ENCODE results near the gene SLC25A44.
"Not testable (repeated sequence)": the region's sequence is repeated elsewhere in the genome, so short reads cannot be mapped to it uniquely, and the experiment has no call there.

The SLC25A44 gene

DNA sequence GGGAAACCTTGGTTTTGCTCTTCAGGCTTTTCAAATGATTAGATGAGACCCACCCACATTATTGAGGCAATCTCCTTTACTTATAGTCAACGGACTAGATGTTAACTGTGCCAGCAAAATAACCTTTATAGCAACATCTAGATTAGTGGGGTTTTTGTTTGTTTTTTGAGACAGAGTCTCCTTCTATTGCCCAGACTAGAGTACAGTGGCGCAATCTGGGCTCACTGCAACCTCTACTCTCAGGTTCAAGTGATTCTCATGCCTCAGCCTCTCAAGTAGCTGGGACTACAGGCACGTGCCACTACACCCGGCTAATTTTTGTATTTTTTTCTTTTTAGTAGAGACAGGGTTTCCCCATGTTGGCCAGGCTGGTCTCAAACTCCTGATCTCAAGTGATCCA lies 3.6 kb upstream of the SLC25A44 start:
- H3K4me1 ChIP-seq (ENCODE audit: low read length), result peaks cover 14% of the 10 kb centered on the region
- H3K36me3 ChIP-seq (replicated peaks; ENCODE audit: insufficient read depth, low read length); DNase-seq; H2AFZ ChIP-seq (ENCODE audit: low read length); H3K27me3 ChIP-seq (replicated peaks; ENCODE audit: insufficient read depth, low read length); H3K9me3 ChIP-seq (replicated peaks; ENCODE audit: insufficient read depth, low read length); H3K4me2 ChIP-seq (ENCODE audit: low read depth, low read length); H4K20me1 ChIP-seq (ENCODE audit: insufficient read depth, low read length); H3K4me3 ChIP-seq (ENCODE audit: low read length); H3K9ac ChIP-seq (ENCODE audit: low read length); H3K9me2 ChIP-seq (replicated peaks; ENCODE audit: insufficient read depth, low read length); H3K27ac ChIP-seq (ENCODE audit: low read length): not testable (repeated sequence)
- peaks cover 22% of the 10 kb centered on the region for H3F3A ChIP-seq (ENCODE audit: insufficient read depth, low read length)
- H3K79me2 ChIP-seq (ENCODE audit: low read length), result peaks cover 20% of the 10 kb centered on the region

DNA sequence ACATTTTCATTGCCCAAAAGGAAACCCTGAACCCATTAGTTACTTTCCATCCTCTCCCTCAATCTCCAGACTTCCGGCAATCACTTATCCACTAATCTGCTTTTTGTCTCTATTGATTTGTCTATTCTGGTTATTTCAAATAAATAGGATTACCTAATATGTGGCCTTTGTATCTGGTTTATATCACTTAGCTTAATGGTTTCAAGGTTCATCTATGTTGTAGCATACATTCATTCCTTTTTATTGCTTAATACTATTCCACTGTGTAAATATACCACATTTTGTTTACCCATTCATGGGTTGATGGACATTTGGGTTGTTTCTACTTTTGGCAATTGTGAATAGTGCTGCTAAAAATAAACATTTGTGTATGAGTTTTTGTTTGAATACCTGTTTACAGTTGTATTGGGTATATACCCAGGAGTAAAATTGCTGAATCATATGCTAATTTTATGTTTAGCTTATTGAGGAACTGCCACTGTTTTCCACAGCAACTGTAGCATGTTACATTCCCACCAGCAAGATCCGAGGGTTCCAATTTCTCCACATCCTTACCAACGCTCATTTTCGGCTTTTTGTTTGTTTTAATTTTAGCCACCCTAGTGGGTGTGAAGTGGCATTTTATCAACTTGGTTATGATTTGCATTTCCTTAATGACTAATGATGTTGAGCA lies 2.5 kb upstream of the SLC25A44 start:
- Histone ChIP-seq H3K9ac (ENCODE audit: low read length) (no peak overlapping the region), H3K9me3 (replicated peaks; ENCODE audit: insufficient read depth, low read length) (no peaks in the 10 kb centered on the region), H3K4me3 (ENCODE audit: low read length) (no peak overlapping the region), H3K27ac (ENCODE audit: low read length) (no peak overlapping the region; the same call in 1 of the 2 replicates), H3K27me3 (replicated peaks; ENCODE audit: insufficient read depth, low read length) (no peaks in the 10 kb centered on the region), H4K20me1 (ENCODE audit: insufficient read depth, low read length) (no peaks in the 10 kb centered on the region), H3K36me3 (replicated peaks; ENCODE audit: insufficient read depth, low read length) (0 out of 2 replicates have a peak, but pooled peaks cover 5% of the 10 kb centered on the region), H3K79me2 (ENCODE audit: low read length) (peaks cover 32% of the 10 kb centered on the region), H2AFZ (ENCODE audit: low read length) (no peak overlapping the region), H3K4me1 (ENCODE audit: low read length) (peaks cover 21% of the 10 kb centered on the region), H3K4me2 (ENCODE audit: low read depth, low read length) (no peak overlapping the region), H3K9me2 (replicated peaks; ENCODE audit: insufficient read depth, low read length) (no peaks in the 10 kb centered on the region), H3F3A (ENCODE audit: insufficient read depth, low read length) (peaks cover 22% of the 10 kb centered on the region)
- no peak for TF ChIP-seq EZH2phosphoT487 (IDR thresholded peaks at IDR 0.05; ENCODE audit: low read length)
- no peak for TF ChIP-seq EZH2 (optimal IDR thresholded peaks at IDR 0.05; ENCODE audit: low read depth, low read length)
- TF ChIP-seq, protein P1, sequence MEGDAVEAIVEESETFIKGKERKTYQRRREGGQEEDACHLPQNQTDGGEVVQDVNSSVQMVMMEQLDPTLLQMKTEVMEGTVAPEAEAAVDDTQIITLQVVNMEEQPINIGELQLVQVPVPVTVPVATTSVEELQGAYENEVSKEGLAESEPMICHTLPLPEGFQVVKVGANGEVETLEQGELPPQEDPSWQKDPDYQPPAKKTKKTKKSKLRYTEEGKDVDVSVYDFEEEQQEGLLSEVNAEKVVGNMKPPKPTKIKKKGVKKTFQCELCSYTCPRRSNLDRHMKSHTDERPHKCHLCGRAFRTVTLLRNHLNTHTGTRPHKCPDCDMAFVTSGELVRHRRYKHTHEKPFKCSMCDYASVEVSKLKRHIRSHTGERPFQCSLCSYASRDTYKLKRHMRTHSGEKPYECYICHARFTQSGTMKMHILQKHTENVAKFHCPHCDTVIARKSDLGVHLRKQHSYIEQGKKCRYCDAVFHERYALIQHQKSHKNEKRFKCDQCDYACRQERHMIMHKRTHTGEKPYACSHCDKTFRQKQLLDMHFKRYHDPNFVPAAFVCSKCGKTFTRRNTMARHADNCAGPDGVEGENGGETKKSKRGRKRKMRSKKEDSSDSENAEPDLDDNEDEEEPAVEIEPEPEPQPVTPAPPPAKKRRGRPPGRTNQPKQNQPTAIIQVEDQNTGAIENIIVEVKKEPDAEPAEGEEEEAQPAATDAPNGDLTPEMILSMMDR (IDR thresholded peaks at IDR 0.05; ENCODE audit: low read length), result no peak
- DNase-seq, result no peak

DNA sequence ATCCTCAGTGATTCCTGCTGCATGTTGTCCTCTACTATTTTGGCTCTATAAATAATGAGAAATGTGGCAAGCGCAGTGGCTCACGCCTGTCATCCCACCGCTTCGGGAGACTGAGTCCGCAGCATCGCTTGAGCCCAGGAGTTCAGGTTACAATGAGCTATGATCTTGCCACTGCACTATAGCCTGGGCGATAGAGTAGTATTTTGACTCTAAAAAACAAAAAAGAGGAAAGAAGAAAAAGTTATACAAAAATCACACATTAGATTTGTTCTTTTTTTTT lies 756 bp upstream of the SLC25A44 start:
- peak overlapping the region; percentile 59 for H2AFZ ChIP-seq (ENCODE audit: low read length)
- H3K9ac ChIP-seq (ENCODE audit: low read length), result peak overlapping the region; percentile 83

DNA sequence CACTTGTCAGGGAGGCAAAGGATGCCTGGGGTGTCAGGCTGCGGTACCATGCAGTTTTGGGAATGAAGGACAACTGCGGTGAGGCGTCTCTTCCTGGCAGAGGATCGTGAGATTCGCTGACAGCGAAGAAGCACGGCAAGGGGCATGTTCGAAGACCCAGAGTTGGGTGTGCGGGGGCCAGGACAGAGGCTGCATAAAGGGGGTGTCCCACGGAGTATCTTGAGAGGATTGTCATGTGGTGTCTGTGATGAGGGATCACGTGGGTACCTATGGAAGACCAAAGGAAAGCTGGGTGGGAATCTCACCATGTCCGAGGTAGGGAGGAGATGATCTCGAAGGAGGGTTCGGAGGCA lies 372 bp downstream of the SLC25A44 start:
- peaks cover 22% of the 10 kb centered on the region for H3F3A ChIP-seq (ENCODE audit: insufficient read depth, low read length)
- H3K9ac ChIP-seq (ENCODE audit: low read length), result peak overlapping the region; percentile 67
- H3K36me3 ChIP-seq (replicated peaks; ENCODE audit: insufficient read depth, low read length), result 0 out of 2 replicates have a peak, but pooled peaks cover 5% of the 10 kb centered on the region
- H4K20me1 ChIP-seq (ENCODE audit: insufficient read depth, low read length), result no peaks in the 10 kb centered on the region
- peak overlapping the region; percentile 90 for H3K4me2 ChIP-seq (ENCODE audit: low read depth, low read length)
- no peaks in the 10 kb centered on the region for H3K27me3 ChIP-seq (replicated peaks; ENCODE audit: insufficient read depth, low read length)
- H3K4me3 ChIP-seq (ENCODE audit: low read length), result peak overlapping the region; percentile 85
- DNase-seq, result no peak
- no peaks in the 10 kb centered on the region for H3K9me3 ChIP-seq (replicated peaks; ENCODE audit: insufficient read depth, low read length)
- peak overlapping the region; percentile 77; the same call in 1 of the 2 replicates for H3K27ac ChIP-seq (ENCODE audit: low read length)
- peaks cover 21% of the 10 kb centered on the region for H3K4me1 ChIP-seq (ENCODE audit: low read length)
- TF ChIP-seq EZH2 (optimal IDR thresholded peaks at IDR 0.05; ENCODE audit: low read depth, low read length) (no peak), EZH2phosphoT487 (IDR thresholded peaks at IDR 0.05; ENCODE audit: low read length) (no peak)
- TF ChIP-seq, protein P1 (IDR thresholded peaks at IDR 0.05; ENCODE audit: low read length), result no peak
- H2AFZ ChIP-seq (ENCODE audit: low read length), result 0 out of 2 replicates have a peak overlapping the region, but pooled peaks have one; percentile 3
- H3K9me2 ChIP-seq (replicated peaks; ENCODE audit: insufficient read depth, low read length), result no peaks in the 10 kb centered on the region
- H3K79me2 ChIP-seq (ENCODE audit: low read length), result peaks cover 60% of the 10 kb centered on the region

More for the DNA sequence above, 756 bp upstream of the SLC25A44 start:
- H3K9me2 ChIP-seq (replicated peaks; ENCODE audit: insufficient read depth, low read length), result no peaks in the 10 kb centered on the region
- H4K20me1 ChIP-seq (ENCODE audit: insufficient read depth, low read length), result no peaks in the 10 kb centered on the region
- H3K4me1 ChIP-seq (ENCODE audit: low read length), result peaks cover 21% of the 10 kb centered on the region
- H3K36me3 ChIP-seq (replicated peaks; ENCODE audit: insufficient read depth, low read length), result 0 out of 2 replicates have a peak, but pooled peaks cover 5% of the 10 kb centered on the region
- no peaks in the 10 kb centered on the region for H3K27me3 ChIP-seq (replicated peaks; ENCODE audit: insufficient read depth, low read length)
- H3K27ac ChIP-seq (ENCODE audit: low read length), result peak overlapping the region; percentile 77
- no peak for TF ChIP-seq EZH2 (optimal IDR thresholded peaks at IDR 0.05; ENCODE audit: low read depth, low read length)
- TF ChIP-seq, protein P1 (IDR thresholded peaks at IDR 0.05; ENCODE audit: low read length), result 0 out of 2 replicates have a peak, but pooled peaks have one; percentile 13
- peaks cover 22% of the 10 kb centered on the region for H3F3A ChIP-seq (ENCODE audit: insufficient read depth, low read length)
- DNase-seq, result no peak
- no peaks in the 10 kb centered on the region for H3K9me3 ChIP-seq (replicated peaks; ENCODE audit: insufficient read depth, low read length)
- peaks cover 49% of the 10 kb centered on the region for H3K79me2 ChIP-seq (ENCODE audit: low read length)
- peak overlapping the region; percentile 65 for H3K4me2 ChIP-seq (ENCODE audit: low read depth, low read length)
- peak overlapping the region; percentile 85 for H3K4me3 ChIP-seq (ENCODE audit: low read length)
